IPS-18c (cell line): ENCODE data around the gene PPP2R2D.
"Not testable (repeated sequence)": the region's sequence is repeated elsewhere in the genome, so short reads cannot be mapped to it uniquely, and the experiment has no call there.

Source experiments
- H3K4me3 ChIP-seq: 2 replicates; pipeline ENCODE4 v1.7.0; 2013; ENCODE audit warnings: low read depth, mild to moderate bottlenecking, low read length, moderate library complexity; ENCODE audit not compliant: insufficient read depth
- H3K9me3 ChIP-seq: one replicate; pipeline ENCODE4 v1.6.1; 2013; ENCODE audit warnings: mild to moderate bottlenecking, low read length, moderate library complexity; ENCODE audit not compliant: control insufficient read depth, insufficient read depth

Gene PPP2R2D

GRCh38 chr10:131983780-131984179 is 83.0 kb downstream of the PPP2R2D start:
- no peak overlapping the region for H3K4me3 ChIP-seq
- H3K9me3 ChIP-seq, result no peaks in the 10 kb centered on the region

GRCh38 chr10:131986851-131987250 is 86.0 kb downstream of the PPP2R2D start:
- not testable (repeated sequence) for H3K9me3 ChIP-seq

GRCh38 chr10:131987301-131987700 is 86.5 kb downstream of the PPP2R2D start:
- not testable (repeated sequence) for H3K9me3 ChIP-seq, H3K4me3 ChIP-seq

More at GRCh38 chr10:131986851-131987250, 86.0 kb downstream of the PPP2R2D start:
- not testable (repeated sequence) for H3K4me3 ChIP-seq

GRCh38 chr10:131987786-131988185 is 87.0 kb downstream of the PPP2R2D start:
- not testable (repeated sequence) for H3K9me3 ChIP-seq

GRCh38 chr10:131991726-131992125 is 90.9 kb downstream of the PPP2R2D start:
- Histone ChIP-seq H3K9me3 (no peaks in the 10 kb centered on the region), H3K4me3 (no peak overlapping the region)

More at GRCh38 chr10:131987786-131988185, 87.0 kb downstream of the PPP2R2D start:
- H3K4me3 ChIP-seq, result not testable (repeated sequence)

GRCh38 chr10:131993275-131993674 is 92.5 kb downstream of the PPP2R2D start:
- Histone ChIP-seq H3K9me3 (no peaks in the 10 kb centered on the region), H3K4me3 (no peak overlapping the region)

GRCh38 chr10:131994435-131994834 is 93.6 kb downstream of the PPP2R2D start:
- no peaks in the 10 kb centered on the region for H3K9me3 ChIP-seq

GRCh38 chr10:131996466-131997365 is 95.9 kb downstream of the PPP2R2D start:
- Histone ChIP-seq H3K4me3 (no peak overlapping the region), H3K9me3 (no peaks in the 10 kb centered on the region)

More at GRCh38 chr10:131994435-131994834, 93.6 kb downstream of the PPP2R2D start:
- no peak overlapping the region for H3K4me3 ChIP-seq

GRCh38 chr10:131997366-131998049 is 96.7 kb downstream of the PPP2R2D start:
- Histone ChIP-seq H3K9me3 (no peaks in the 10 kb centered on the region), H3K4me3 (no peak overlapping the region)

GRCh38 chr10:131998050-131998844 is 97.4 kb downstream of the PPP2R2D start:
- no peak overlapping the region for H3K4me3 ChIP-seq

GRCh38 chr10:131998845-131999681 is 98.3 kb downstream of the PPP2R2D start:
- Histone ChIP-seq H3K4me3 (no peak overlapping the region), H3K9me3 (peaks cover 2% of the 10 kb centered on the region)

More at GRCh38 chr10:131998050-131998844, 97.4 kb downstream of the PPP2R2D start:
- H3K9me3 ChIP-seq, result peaks cover 2% of the 10 kb centered on the region

GRCh38 chr10:132001238-132001972 is 100.6 kb downstream of the PPP2R2D start:
- H3K4me3 ChIP-seq, result no peak overlapping the region

GRCh38 chr10:132002004-132002403 is 101.2 kb downstream of the PPP2R2D start:
- H3K4me3 ChIP-seq, result no peak overlapping the region
- H3K9me3 ChIP-seq, result peaks cover 5% of the 10 kb centered on the region

More at GRCh38 chr10:132001238-132001972, 100.6 kb downstream of the PPP2R2D start:
- H3K9me3 ChIP-seq, result peaks cover 5% of the 10 kb centered on the region

- Histone ChIP-seq H3K9me3 (peaks cover 5% of the 10 kb centered on the region), H3K4me3 (no peak overlapping the region)
These were observed 102.6 kb downstream of the PPP2R2D start for GRCh38 chr10:132003282-132003924.

GRCh38 chr10:132004052-132004451 is 103.2 kb downstream of the PPP2R2D start:
- H3K9me3 ChIP-seq, result peaks cover 5% of the 10 kb centered on the region
- no peak overlapping the region for H3K4me3 ChIP-seq
